ENCODE measurements around the gene RAB44. TPM values are rescaled to one million over a fixed set of nuclear protein-coding genes. Genes with fewer than 3 reads are reported as not detected.
A peak's percentile ranks its signal among the peaks of the same experiment; 100 is the strongest.

Gene RAB44
- total RNA-seq, 1 donor from 2014 or later: not detected

DNA sequence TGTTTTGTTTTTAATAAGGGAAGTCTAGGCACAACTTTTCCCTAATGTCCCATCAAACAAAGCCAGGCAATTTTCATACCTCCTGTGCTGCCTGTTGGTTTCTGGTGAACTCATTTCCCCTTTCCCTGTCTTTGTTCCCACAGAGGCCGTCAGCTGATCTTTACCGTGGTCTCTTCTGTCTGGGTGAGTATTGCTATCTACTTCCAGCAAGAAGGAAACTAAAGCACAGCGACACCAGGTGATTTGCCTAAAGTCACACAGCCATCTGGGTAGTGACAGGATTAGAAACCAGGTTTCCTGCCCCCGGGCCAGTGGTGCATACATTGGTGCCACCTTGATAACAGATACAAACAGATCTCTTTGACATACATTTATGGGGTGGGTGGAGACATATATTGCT, 59.6 kb downstream of the RAB44 start:
- TF ChIP-seq CTCF (IDR thresholded peaks at IDR 0.05; ENCODE audit: partially characterized antibody, unreplicated experiment): no peak
- no peak for DNase-seq
- Mint-ChIP-seq H3K4me1 (ENCODE audit: low read depth, unreplicated experiment) (peaks cover 9% of the 10 kb centered on the region), H3K9me3 (ENCODE audit: unreplicated experiment) (no peaks in the 10 kb centered on the region), H3K27ac (ENCODE audit: unreplicated experiment) (peak overlapping the region; percentile 6), H3K4me3 (ENCODE audit: unreplicated experiment) (no peak overlapping the region), H3K36me3 (ENCODE audit: unreplicated experiment) (no peaks in the 10 kb centered on the region), H3K27me3 (ENCODE audit: unreplicated experiment) (no peaks in the 10 kb centered on the region)

- no peak for TF ChIP-seq CTCF (IDR thresholded peaks at IDR 0.05; ENCODE audit: partially characterized antibody, unreplicated experiment)
These were observed 60.4 kb downstream of the RAB44 start for GRCh38 chr6:36757943-36758508.

DNA sequence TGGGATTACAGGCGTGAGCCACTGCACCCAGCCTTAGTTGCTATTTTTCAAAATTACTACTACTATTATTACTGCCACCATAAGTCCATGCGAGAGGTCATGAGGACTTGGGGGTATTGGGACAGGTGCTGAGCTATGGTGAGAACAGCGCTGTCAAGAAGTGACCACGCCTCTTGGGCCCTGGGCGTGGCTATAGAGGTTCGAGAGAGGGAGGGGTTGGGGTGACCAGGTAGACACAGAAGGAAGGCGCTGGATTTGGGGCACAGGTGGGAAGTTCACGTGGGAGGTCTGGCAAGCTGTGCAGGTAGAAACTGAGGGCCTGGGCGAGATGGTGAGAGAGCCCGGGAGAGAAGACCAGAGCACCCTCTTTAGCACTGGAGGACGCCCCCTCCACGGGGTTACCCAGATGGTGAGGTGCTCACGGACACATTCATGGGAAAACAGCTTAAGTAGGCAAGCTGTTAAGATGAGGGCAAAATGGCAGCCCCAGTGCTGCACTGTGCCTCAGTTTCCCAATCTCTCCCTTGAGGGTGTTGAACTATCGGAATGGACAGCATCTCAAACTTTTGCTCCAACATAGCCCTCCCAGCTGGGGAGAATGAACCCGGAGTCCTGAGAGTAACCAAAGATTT, 61.0 kb downstream of the RAB44 start:
- Mint-ChIP-seq H3K27ac (ENCODE audit: unreplicated experiment) (no peak overlapping the region), H3K36me3 (ENCODE audit: unreplicated experiment) (no peaks in the 10 kb centered on the region), H3K4me3 (ENCODE audit: unreplicated experiment) (no peak overlapping the region), H3K27me3 (ENCODE audit: unreplicated experiment) (no peaks in the 10 kb centered on the region), H3K4me1 (ENCODE audit: low read depth, unreplicated experiment) (peaks cover 9% of the 10 kb centered on the region), H3K9me3 (ENCODE audit: unreplicated experiment) (no peaks in the 10 kb centered on the region)
- DNase-seq: no peak
- TF ChIP-seq CTCF (IDR thresholded peaks at IDR 0.05; ENCODE audit: partially characterized antibody, unreplicated experiment): no peak

More at GRCh38 chr6:36757943-36758508, 60.4 kb downstream of the RAB44 start:
- DNase-seq: no peak
- Mint-ChIP-seq H3K36me3 (ENCODE audit: unreplicated experiment) (no peaks in the 10 kb centered on the region), H3K4me3 (ENCODE audit: unreplicated experiment) (no peak overlapping the region), H3K4me1 (ENCODE audit: low read depth, unreplicated experiment) (peaks cover 9% of the 10 kb centered on the region), H3K27ac (ENCODE audit: unreplicated experiment) (no peak overlapping the region), H3K27me3 (ENCODE audit: unreplicated experiment) (no peaks in the 10 kb centered on the region), H3K9me3 (ENCODE audit: unreplicated experiment) (no peaks in the 10 kb centered on the region)

DNA sequence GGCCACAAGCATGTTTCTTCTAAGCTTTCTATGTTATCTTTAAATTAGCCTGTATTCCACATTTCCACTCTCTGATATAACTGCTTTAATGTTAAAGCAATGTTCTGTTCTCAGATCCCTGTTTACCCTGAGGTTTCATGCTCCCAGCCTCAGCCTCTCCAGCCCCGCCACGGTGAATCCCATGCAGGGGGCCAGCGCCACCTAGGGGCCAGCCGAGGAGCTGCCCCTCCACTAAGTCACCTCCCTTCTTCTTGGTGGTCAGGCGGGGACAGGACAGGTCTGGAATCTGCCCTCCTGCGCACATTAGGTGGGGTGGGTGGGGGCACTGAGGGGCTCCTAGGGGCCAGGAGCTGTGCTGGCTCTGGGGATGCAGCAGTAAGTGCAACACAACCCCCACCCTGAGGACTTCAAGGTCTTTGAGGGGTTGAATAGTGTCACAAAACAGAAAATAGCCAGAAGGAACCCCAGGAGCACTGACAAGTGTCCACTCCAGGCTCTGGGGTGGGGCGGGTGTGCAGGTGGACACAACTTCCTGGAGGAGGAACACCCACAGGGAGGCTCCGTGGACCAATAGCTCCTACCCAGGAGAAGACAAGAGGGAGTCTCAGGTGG, 61.6 kb downstream of the RAB44 start:
- Mint-ChIP-seq H3K9me3 (ENCODE audit: unreplicated experiment) (no peaks in the 10 kb centered on the region), H3K36me3 (ENCODE audit: unreplicated experiment) (no peaks in the 10 kb centered on the region), H3K4me3 (ENCODE audit: unreplicated experiment) (no peak overlapping the region), H3K4me1 (ENCODE audit: low read depth, unreplicated experiment) (peaks cover 6% of the 10 kb centered on the region), H3K27ac (ENCODE audit: unreplicated experiment) (no peak overlapping the region), H3K27me3 (ENCODE audit: unreplicated experiment) (no peaks in the 10 kb centered on the region)
- TF ChIP-seq CTCF (IDR thresholded peaks at IDR 0.05; ENCODE audit: partially characterized antibody, unreplicated experiment): peak; percentile 97
- DNase-seq: peak; percentile 95

Data from glutamatergic neuron (in vitro differentiated cells).